Stimulated activated CD8-positive, alpha-beta memory T cell treated with anti-CD3 and anti-CD28 coated beads, Interleukin-2, amount 100 ng/mL, for 48 hours (primary cell): ENCODE results near the gene RGS14.
"Not testable (repeated sequence)": the region's sequence is repeated elsewhere in the genome, so short reads cannot be mapped to it uniquely, and the experiment has no call there.

Experiments
- DNase-seq, 2 donors: peaks; one replicate each; pipeline ENCODE4 v3.0.0-alpha.2; 2020; ENCODE audit warnings: low read depth in 2 of 2

RGS14 gene

DNA sequence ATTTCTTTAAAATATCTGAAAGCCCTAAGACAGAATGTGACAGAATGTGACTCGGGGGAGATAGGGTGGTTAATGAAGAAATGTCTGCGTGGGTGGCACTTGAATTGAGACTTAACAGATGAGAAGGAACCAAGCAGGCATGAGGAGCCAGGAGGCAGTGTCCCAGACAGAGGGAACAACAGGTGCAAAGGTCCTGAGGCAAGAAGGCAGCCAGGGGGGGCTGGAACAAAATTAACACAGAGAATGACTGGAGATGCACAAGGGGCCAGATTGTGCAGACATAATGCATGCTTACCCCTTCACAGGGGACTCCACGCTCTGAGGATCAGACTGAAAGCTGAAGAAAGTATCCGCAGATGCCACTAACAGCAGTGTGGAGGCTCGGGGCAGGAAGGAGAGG lies 8.0 kb upstream of the RGS14 start:
- no peak for DNase-seq

DNA sequence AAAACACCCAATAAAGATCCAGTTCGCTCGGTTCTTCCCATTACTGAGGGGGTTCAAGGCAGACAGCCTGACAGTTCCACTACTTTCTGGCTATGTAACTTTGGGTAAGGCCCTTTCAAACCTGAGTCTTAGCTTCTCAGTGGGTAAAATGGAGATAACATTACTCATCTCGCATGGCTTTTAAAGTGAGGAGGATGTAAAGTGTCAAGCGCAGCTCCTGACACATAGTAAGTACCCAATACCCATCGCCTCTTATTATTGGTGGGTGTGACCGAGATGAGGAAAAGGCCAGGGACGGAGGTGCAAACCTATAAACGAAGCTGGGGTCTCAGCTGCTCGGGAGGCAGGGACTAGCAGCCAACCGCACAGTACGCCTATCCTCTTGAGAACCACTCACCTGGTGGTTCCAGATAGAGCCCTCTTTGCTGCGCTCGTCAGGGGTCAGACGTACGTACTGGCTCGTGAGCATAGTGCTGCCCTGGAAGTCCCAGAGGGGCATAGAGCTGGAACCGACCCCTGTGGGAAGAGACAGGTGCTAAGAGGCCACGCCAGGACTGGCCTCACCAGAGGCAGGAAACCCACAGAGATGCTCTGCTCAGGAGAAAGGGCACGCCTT lies 6.8 kb upstream of the RGS14 start:
- no peak for DNase-seq

DNA sequence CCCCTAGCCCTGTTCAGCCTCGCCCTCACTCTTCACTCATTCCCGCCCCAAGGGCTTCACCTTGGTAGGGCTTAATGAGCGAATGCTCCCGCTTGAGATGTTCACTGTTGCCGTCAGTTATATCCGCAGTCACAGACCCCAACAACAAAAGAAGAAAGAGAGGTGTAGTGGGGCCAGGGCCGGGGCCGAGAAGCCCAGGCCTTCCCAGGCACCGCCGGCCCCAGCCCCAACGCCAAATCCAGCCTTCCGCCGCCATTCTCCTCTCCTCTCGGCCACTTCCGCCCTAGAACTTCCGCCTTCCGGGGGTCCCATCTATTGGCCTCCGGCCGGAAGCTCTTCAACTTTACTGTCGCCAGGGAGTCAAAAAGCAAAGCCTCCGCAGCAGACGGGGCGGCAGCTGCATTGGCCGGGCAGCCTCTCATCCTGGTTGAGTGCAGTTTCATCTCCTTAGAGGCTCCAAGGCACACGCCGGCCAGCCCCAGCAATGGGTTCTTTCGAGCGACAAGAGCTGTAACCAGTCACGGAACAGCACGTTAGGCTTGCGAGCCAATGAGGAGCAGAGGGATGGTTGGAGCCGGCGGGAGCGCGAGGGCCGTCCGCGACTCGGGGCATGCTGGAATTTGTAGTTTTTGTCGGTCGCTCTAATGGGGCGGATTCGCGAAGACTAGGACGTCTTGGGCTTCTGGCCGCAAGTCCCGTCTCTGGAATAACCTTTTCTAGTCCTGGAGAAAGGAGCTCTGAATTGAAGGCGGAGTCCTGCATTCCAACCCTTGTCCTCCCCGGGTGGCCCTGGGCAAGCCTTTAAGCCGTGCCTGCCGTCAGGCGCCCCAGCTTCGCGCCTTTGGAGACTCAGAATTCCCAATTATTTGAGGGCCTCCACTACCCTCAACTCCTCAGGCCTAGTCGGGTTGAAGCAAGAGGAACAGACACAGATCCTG lies 6.1 kb upstream of the RGS14 start, which contains the start of gene LMAN2:
Gene LMAN2, minus strand, starts transcription at position 277 of the 938 bp plus-strand sequence. Its CDS starts 21 bp downstream, at position 256.
- DNase-seq: peak; percentile 74 to 82

DNA sequence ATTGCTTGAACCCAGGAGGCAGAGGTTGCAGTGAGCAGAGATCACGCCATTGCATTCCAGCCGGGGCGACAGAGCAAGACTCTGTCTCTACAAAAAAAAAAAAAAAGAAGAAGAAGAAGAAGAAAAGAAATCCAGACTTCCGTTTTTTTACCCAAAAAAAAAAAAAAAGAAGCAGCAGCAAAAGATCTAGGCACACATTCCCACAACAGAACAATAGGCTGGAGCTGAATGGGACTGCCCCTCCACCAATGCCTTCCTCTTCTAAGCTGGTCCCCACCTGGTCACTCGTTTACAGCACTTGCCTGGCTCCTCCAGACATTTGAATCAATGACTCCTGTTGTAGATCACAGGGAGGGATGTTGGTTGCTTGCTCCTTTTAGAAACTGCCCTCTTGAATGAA lies 4.6 kb upstream of the RGS14 start:
- no peak for DNase-seq

DNA sequence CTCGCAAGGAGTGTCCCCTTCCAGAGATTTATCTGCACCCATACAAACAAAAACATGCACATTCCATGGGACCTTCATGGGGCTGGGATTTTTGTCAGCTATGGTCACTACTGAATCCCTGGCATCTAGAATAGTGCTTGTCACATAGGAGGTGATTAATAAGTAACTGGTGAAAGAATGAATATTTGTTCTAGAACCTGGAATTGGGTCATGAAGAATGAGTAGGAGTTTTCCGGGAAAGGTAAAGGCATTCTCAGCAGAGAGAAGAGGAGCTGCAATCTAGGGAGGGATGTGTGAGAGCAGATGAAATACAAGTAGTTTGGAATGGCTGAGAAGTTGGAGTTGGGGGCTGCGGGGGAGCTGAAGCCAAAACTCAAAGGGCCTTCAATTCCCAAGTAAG lies 3.5 kb upstream of the RGS14 start:
- no peak for DNase-seq

DNA sequence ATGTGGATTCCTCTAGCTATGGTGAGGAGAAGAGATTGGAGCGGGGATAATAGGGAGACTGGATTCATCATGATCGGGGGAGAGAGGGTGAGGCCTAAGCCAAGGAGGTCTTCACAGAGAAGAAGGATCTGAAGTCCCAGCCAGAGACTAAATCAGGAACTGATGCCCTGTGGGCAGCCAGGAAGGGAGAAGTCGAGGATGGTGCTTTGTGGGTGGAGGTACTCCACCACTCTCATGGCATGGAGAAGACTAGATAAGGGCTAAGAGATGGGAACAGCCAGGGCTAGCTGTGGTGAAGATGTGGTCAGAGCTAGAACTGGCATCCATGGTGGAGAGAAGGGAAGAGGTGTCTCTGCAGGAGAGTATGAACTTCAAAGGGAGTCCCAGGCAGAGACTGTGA lies 3.0 kb upstream of the RGS14 start:
- DNase-seq: no peak

DNA sequence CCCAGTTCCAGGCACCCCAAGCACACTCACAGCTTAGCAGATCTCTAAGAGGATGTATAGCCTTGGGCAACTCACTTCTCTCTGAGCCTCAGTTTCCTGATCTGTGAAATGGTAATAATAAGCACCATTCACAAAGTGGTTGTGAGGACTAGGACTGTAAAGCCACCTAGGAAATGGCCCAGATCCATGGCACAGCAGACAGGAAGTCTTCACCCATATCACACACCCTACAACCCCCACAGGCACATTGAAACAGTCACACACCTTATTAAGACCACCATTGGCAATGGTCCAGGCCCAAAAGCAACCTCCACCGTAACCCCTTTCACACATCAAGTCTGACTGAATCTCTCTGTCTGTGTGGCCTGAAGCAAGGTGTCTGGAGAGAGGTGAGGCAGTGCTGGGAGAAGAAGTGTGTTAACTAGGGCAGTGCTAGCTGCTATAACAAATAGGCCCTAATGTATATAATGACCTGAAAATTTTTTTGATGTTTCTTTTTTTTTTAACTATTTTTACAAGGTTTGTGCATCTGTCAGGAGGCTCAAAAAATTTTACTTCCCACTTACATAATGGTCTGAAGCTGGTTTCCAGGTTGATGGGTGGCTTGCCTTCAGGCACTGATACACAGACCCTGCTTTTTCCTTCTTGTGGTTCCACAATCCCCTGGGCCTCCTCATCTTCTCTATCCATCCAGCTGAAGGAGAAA lies 2.4 kb upstream of the RGS14 start:
- no peak for DNase-seq

DNA sequence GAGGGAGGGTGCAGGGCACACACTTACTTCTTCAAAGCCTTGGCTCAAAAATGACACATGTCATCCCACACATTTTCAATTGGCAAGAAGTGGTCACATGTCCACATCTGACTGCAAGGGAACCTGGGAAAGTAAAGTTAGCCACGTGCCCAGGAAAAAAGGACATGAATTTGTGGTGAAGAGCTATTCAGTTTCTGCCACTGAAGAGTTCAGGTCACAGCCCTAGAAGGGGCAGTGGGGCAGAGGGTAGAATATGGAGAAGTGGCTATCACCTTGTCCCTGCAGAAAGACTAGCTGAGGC lies 1.9 kb upstream of the RGS14 start:
- no peak for DNase-seq

DNA sequence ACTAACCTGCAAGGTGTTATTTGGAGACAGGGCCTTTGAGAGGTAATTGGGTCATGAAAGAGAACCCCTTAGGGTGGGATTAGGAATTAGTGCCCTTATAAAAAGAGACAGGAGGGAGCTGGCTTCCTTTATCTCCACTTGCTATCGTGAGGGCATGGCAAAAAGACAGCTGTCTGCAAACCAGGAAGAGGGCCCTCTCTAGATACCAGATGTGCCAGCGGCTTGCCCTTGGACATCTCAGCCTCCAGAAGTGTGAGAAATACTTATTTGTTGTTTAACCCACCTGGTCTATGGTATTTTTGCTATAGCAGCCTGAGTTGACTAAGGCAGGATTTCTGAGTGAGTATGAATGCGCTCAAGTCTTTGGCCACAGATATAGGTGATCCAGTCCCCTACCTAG lies 978 bp upstream of the RGS14 start:
- no peak for DNase-seq

DNA sequence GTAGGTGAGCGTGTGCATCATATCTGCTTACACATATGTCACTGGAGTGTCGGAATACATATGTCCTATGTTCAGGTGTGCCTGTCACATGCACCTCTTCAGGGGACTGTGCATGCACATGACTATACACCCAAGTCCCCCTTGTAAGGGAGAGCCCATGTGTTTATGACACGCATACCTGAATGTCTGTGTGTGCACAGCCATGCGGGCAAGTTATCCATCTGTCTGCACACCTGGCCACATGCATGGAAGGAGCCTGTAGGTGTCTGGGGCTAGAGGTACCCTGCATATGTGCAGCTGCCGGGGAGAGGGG lies 622 bp upstream of the RGS14 start:
- DNase-seq: no peak

DNA sequence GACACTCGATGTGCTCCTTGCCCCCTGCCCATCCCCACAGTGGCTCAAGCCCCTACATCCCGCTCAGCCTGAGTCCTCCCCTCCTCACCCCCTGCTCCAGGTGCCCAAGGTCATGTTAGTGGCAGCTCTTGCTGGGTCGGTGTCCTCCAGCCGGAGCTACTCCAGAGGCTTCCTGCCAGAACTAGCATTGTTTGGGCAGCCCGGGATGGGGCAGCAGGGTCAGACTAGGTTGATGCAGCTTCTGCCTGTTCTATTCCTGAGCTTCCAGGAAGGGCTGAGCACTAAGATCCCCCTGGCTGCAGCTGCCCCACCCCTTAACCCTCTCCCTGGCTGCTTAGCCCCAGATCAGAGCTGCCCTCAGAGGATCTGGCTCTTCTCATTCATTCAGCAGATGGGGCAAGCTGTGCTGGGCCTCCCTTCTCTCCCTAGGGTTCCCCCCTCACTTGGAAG lies 671 bp downstream of the RGS14 start:
- no peak for DNase-seq

DNA sequence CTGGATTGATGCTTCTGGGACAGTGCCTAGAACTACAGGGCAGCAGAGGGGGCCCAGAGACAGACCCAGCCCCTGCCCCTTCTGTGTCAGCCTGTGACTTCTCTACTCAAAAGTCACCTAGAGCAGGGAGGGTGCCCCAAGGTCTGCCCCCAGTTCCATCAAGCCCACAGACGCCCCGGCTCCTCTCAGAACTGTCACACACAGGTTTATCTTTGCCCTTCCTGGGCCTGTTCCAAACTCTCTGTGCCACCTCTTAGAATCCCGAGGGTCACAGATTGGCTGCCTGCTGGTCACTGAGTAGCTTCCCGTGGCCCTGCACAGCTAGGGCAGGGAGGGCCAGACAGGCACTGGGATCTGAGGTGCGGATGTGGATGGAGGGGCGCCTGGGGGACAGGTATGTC lies 1.7 kb downstream of the RGS14 start:
- no peak for DNase-seq

DNA sequence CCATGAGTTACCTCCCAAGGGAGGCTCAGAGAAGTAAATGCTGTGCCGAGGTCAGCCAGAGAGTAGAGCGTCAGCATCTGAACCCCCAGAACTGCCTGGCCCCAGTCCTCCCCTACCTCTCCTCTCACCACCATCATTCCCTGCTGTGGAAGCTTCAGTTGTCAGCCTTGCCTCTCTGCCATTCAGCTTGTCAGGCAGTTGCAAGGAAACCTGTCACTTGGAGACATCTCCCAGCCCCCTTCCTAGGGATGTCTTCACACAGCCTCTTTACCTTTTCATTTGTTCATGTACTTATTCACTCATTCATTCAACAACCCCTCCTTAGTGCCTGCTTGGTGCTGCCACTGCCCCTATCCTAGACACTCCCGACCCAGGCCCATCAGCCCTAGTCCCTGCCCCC lies 2.1 kb downstream of the RGS14 start:
- DNase-seq: no peak

DNA sequence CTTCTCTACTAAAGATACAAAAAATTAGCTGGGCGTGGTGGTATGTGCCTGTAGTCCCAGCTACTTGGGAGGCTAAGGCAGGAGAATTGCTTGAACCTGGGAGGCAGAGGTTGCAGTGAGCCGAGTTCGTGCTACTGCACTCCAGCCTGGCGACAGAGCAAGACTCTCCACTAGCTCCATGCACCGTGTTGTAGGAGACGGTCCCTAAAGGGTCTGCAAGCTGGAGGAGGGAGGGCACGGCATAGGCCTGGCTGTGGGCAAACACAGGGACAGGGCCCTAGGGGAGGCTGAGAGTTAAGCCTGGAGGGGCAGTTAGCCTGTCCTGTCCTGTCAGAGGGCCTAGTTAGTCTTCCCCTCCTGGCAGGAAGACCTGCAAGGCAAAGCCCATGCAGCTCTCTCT lies 3.0 kb downstream of the RGS14 start:
- not testable (repeated sequence) for DNase-seq

DNA sequence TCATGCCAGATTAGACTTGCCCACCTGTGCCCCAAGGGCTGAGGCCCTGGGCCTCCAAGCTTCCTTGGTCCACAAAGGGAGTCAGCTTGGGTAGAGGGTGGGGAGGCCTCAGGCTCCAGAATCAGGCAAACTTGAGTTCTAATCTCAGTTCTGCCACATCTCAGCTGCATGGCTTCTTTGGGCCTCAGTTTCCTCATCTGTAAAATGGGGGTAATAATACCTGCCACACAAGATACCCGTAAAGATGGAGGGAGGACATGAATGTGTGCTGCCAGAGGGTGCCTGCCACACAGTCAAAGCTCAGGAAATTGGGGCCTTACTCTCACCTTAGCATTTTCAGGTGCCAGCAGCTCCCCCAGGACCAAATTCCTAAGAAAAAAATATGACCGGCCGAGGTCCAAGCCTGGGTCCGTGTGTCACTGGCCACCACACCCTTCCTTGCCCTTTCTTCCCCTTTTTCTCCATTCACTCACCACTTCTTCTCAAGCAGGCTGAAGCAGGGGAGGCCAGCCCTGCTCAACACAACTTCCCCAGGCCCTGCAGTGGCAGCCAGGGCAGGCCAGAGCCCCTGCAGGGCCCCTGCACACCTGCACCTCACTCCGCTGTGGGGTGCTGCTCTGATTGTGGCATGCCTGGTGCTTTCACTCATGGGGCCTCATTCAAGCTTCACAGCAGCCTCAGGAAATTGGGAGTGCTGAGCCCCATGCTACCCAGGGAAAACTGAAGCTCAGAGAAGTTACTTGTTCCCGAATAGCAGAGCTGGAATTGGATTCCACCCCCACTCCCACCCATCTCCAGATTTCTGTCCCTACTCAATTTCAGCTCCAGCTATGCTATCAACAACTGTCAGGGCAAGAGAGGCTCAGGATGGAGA lies 3.9 kb downstream of the RGS14 start:
- no peak for DNase-seq

DNA sequence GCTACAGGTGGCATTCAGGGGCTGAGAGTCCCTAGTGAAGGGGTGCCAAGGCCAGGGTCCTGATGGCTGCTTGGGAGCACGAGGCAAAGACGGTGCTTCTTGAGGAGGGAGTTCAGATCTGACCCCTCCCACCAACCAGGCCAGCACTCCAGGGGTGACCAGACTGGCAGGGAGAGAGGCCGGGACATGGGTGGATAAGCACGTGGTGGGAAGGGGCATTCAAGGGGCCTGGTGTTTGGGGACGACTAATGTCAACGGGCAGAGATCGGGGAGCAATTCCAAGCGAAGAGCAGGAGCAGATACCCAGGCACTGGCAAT lies 4.5 kb downstream of the RGS14 start:
- no peak for DNase-seq

DNA sequence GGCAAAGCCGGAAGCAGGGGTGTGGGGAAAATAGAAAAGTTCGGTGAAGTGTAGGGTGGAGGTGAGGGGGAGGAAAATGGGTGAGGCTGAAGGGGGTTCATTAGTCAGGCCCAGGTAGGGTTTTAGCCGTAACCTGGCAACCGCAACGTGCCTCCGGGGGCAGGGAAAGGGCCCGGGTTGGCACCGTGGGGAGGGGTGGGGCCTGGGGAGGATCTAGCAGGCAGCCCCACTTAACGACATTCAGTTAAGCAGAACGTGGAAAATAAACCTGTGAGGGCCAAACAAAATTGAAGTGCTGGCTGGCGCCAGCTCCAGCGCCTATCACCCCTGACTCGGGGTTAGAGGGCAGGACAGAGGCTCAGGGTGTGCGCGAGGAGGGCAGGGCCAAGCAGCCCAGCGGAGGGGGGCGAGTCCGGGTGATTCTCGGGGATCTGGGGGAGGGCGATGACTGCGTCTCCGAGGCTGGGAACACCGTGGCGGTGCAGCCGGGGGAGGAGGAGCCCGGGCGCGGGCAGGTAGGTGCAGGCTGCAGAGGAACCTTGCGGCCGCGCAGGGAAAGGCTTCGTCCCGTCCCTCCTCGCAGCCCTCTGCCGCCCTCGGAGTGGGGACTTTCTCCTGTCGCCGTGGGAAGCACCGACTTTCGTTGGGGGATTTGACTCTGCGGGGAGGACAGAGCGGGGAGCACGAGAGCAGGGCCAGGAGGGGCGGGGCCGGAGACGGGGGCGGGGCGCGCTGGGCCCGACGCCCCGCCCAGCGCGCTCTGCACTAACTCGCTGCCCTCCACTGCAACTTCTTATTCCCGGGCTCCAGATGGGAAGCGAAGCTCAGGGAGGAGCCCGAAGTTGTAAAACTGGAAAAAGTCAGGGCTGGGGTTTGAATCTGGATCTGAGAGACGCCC lies 5.1 kb downstream of the RGS14 start:
- DNase-seq: peak; percentile 55 to 60

DNA sequence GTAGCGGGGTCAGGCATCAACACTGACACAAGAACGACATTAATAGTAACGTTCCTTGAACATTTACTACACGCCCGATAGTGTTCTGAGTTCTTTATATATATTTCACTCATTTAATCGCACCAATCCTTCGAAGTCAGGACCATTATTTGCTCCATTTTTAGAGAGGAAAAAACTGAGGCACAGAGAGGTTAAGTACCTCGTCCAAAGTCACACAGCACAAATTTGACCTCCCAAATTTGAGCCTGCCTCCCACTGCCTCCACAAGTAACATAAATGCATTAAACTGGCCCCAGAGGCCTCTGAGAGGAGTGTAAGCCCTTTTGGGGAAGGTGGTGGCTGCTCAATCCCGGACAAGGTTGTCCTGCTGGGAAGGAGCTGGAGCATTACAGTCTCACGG lies 5.8 kb downstream of the RGS14 start:
- no peak for DNase-seq

DNA sequence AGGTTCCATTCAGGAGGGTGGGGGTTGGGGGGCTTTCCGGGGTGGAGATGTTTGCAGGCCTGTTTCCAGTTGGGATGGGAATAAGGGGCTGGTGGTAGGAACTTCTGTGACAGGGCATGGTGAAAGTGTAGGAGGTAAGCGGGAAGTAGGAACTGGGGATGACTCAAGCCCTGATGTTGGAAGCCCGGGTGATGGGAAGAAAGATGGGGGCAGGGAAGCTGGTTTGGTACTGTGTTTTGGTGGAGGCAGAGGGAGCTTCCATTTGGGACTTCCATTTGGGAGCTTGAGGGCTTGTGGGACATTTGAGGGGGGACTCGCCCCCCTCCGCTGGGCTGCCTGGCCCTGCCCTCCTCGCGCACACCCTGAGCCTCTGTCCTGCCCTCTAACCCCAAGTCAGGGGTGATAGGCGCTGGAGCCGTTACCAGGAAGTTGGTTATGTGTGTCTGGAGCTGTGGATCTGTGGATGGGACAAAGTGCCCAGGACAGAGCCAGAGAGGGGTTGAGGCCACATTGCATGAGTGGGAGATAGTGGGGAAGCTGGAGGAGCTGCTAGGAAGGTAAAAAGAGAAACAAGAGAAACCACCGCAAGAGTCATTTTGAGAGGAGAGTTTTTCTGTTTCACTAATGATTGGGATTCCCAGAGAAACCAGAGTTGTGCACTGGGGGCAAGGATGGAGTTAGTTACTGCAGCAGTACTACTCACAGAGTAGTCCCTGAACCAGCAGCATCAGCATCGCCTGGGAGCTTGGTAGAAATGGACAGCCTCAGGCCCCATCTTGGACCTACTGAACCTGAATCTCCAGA lies 6.6 kb downstream of the RGS14 start:
- no peak for DNase-seq

DNA sequence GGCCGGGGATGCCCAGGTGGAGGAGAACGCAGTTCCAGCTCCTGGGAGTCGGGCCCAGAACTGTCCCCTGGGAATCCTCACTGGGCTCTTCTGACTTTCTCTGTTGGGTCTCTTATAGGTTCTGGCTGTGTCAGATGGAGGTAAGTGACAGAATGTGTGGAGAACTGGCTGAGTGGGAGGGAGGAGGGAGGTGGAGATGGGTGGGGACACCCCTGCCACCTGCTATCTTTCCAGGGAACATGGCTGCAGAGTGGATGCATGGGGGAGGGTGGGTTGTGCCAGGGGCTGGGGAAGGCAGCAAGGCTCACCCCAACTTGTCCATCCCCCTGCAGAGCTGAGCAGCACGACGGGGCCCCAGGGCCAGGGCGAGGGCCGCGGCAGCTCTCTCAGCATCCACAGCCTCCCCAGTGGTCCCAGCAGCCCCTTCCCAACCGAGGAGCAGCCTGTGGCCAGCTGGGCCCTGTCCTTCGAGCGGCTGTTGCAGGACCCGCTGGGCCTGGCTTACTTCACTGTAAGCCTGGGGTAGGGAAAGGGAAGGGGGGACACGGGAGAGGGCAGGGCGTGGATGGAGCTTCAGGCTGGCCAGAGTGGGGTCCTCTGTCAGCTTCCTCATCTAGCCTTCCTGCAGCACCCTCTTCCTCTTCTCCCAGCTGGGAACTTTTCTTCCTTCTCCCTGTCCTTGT lies 8.3 kb downstream of the RGS14 start:
- no peak for DNase-seq
